ENCODE measurements around the gene CGREF1. TPM values are rescaled to one million over a fixed set of nuclear protein-coding genes. Genes with fewer than 3 reads are reported as not detected.

CGREF1 gene
- total RNA-seq, 1 experiment from 2014 or later, result 2.1 TPM

DNA sequence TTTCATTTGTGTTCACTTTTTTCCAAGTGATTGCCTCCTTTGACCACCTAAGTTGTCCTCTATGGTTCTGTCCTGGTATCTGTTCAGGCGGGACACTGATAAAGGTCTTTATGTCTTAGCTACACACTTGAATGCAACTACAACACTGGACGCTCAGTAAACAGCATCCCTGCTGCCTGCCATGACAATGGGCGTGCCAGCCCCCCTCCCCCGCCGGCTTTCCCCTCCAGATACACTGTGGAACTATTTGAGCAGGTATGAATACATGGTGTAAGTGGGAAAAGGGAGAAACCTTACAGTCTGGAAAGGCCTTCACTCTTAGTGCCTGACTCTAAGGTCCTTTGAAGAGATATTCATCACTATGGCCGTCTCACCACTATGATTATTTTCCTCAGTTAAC is 61.7 kb downstream of the CGREF1 start:
- no peak overlapping the region for H2BK12ac ChIP-seq (ENCODE audit: insufficient read length, low read depth, low read length)
- no peak overlapping the region for H4K91ac ChIP-seq (ENCODE audit: insufficient read length, low read depth, low read length)
- no peaks in the 10 kb centered on the region for H3K79me1 ChIP-seq (ENCODE audit: insufficient read depth, low read depth, low read length, poor library complexity, severe bottlenecking)
- WGBS (ENCODE audit: extremely low coverage, insufficient read length, low lambda C conversion rate), result no CpG with 5 or more reads among the region's 6 CpGs
- H2BK15ac ChIP-seq (ENCODE audit: low read depth, low read length), result no peak overlapping the region
- H2BK20ac ChIP-seq (ENCODE audit: low read depth, low read length, poor library complexity, severe bottlenecking), result no peak overlapping the region
- H4K20me1 ChIP-seq (ENCODE audit: control insufficient read depth, insufficient read depth, insufficient read length), result no peaks in the 10 kb centered on the region
- no peaks in the 10 kb centered on the region for H3K79me2 ChIP-seq (ENCODE audit: insufficient read depth, low read length)
- H4K5ac ChIP-seq (ENCODE audit: insufficient read length, low read depth, low read length), result no peak overlapping the region
- H2AK5ac ChIP-seq (ENCODE audit: insufficient read length, low read length), result no peak overlapping the region
- Mint-ChIP-seq H3K9me3 (no peaks in the 10 kb centered on the region), H3K4me1 (peaks cover 2 to 6% of the 10 kb centered on the region in 2 experiments), H3K36me3 (ENCODE audit: insufficient read depth in 1 of 3, low read depth in 3 of 3) (peaks cover 17 to 64% (median 53%) of the 10 kb centered on the region in 3 experiments; a peak in 6 of 7 replicates), H3K4me3 (no peak overlapping the region), H3K27ac (no peak overlapping the region), H3K27me3 (ENCODE audit: low read depth) (no peaks in the 10 kb centered on the region)
- H3T11ph ChIP-seq (ENCODE audit: low read length), result no peak overlapping the region
- no peaks in the 10 kb centered on the region for H3K27me3 ChIP-seq (ENCODE audit: insufficient read depth, low read length)
- no peak for TF ChIP-seq CTCF (conservative IDR thresholded peaks at IDR 0.05)
- H3K23ac ChIP-seq (ENCODE audit: insufficient read length, low read depth, low read length), result no peak overlapping the region
- H3K14ac ChIP-seq (ENCODE audit: insufficient read depth, low read length), result no peak overlapping the region
- no peak for DNase-seq
- H4K8ac ChIP-seq (replicated peaks; ENCODE audit: insufficient read length, low read depth, low read length), result no peak overlapping the region
- H2AFZ ChIP-seq (ENCODE audit: low read length), result no peak overlapping the region
- peaks cover 2% of the 10 kb centered on the region for H3K23me2 ChIP-seq (ENCODE audit: insufficient read length, low read depth, low read length, poor library complexity, severe bottlenecking)
- H3K4ac ChIP-seq (ENCODE audit: low read depth, low read length), result no peak overlapping the region
- H2BK120ac ChIP-seq (ENCODE audit: low read depth, low read length, poor library complexity, severe bottlenecking), result no peak overlapping the region
- no peak overlapping the region for H3K4me2 ChIP-seq (ENCODE audit: insufficient read depth, insufficient read length, low read length)
- no peak overlapping the region for H3K18ac ChIP-seq (ENCODE audit: insufficient read length, low read depth, low read length)
- 0 out of 2 replicates have a peak, but pooled peaks cover 3% of the 10 kb centered on the region for H3K4me1 ChIP-seq (ENCODE audit: insufficient read depth, low read length)
- H2BK5ac ChIP-seq (ENCODE audit: insufficient read length, low read length), result no peak overlapping the region
- no peak overlapping the region for H3K56ac ChIP-seq (ENCODE audit: insufficient read length, low read depth, low read length)
- no peaks in the 10 kb centered on the region for H3K9me3 ChIP-seq (ENCODE audit: control insufficient read depth, low read depth, low read length)
- no peak overlapping the region for H3K27ac ChIP-seq (ENCODE audit: insufficient read length, low read depth, low read length)
- H3K9ac ChIP-seq (ENCODE audit: extremely low read depth, insufficient read length, low read length), result no peak overlapping the region

Measured in H9 (cell line).